GM23338 (cell line): ENCODE measurements around the gene TMEM62. TPM values are rescaled to one million over a fixed set of nuclear protein-coding genes. Genes with fewer than 3 reads are reported as not detected.

Source experiments
- ATAC-seq: fragments of 200-7000 bp; cut with Tn5 transposase; 3 replicates; pipeline ENCODE4 v1.9.1; 2020
- DNase-seq: peaks from one replicate; pipeline ENCODE4 v3.0.0-alpha.2; 2015; ENCODE audit warnings: low spot score
- H2AFZ ChIP-seq: fragments of 200-600 bp; sonication (generic); 2 replicates; pipeline ENCODE4 v1.8.0; 2016; ENCODE audit warnings: antibody characterized with exemption, mild to moderate bottlenecking, moderate library complexity
- H3F3A ChIP-seq: fragments of 200-600 bp; sonication (generic); replicated peaks from 2 replicates; pipeline ENCODE4 v1.8.0; 2017; ENCODE audit warnings: antibody characterized with exemption, mixed run types, low read depth
- H3K27ac ChIP-seq: fragments of 200-600 bp; sonication (generic); 2 replicates; pipeline ENCODE4 v1.6.1; 2016; ENCODE audit warnings: low read depth
- H3K27me3 ChIP-seq: fragments of 200-600 bp; sonication (generic); 2 replicates; pipeline ENCODE4 v1.8.0; 2016; ENCODE audit warnings: mild to moderate bottlenecking, mixed run types, moderate library complexity; ENCODE audit not compliant: insufficient read depth
- H3K36me3 ChIP-seq: fragments of 200-600 bp; sonication (generic); 2 replicates; pipeline ENCODE4 v1.8.0; 2016; ENCODE audit warnings: mild to moderate bottlenecking; ENCODE audit not compliant: insufficient read depth
- H3K4me1 ChIP-seq: fragments of 200-600 bp; sonication (generic); 2 replicates; pipeline ENCODE4 v1.8.0; 2016; ENCODE audit warnings: mild to moderate bottlenecking, moderate library complexity; ENCODE audit not compliant: insufficient read depth
- H3K4me2 ChIP-seq: fragments of 200-600 bp; sonication (generic); 2 replicates; pipeline ENCODE4 v1.7.1; 2017; ENCODE audit warnings: mixed run types
- H3K4me3 ChIP-seq: fragments of 200-600 bp; sonication (generic); 2 replicates; pipeline ENCODE4 v1.6.1; 2016; ENCODE audit warnings: mixed run types
- H3K79me2 ChIP-seq: fragments of 200-600 bp; sonication (generic); replicated peaks from 2 replicates; pipeline ENCODE4 v1.8.0; 2017; ENCODE audit warnings: mild to moderate bottlenecking; ENCODE audit not compliant: insufficient read depth
- H3K9me2 ChIP-seq: fragments of 200-600 bp; sonication (generic); 2 replicates; pipeline ENCODE4 v1.8.0; 2017; ENCODE audit not compliant: insufficient read depth
- H4K20me1 ChIP-seq: fragments of 200-600 bp; sonication (generic); replicated peaks from 2 replicates; pipeline ENCODE4 v1.8.0; 2017; ENCODE audit warnings: mild to moderate bottlenecking; ENCODE audit not compliant: insufficient read depth
- H3K27ac Mint-ChIP-seq: 2 replicates; pipeline ENCODE4 v1.8.0; 2020; ENCODE audit warnings: inconsistent platforms, mild to moderate bottlenecking, moderate library complexity, mixed read lengths
- H3K27me3 Mint-ChIP-seq: 3 replicates; pipeline ENCODE4 v1.8.0; 2022; ENCODE audit warnings: low read depth, mild to moderate bottlenecking, moderate library complexity, mixed read lengths, inconsistent platforms; ENCODE audit not compliant: insufficient read depth, poor library complexity
- H3K36me3 Mint-ChIP-seq: 3 replicates; pipeline ENCODE4 v1.8.0; 2021; ENCODE audit warnings: low read depth, mild to moderate bottlenecking, inconsistent platforms, moderate library complexity, mixed read lengths
- H3K4me1 Mint-ChIP-seq: 3 replicates; pipeline ENCODE4 v1.8.0; 2020; ENCODE audit warnings: mild to moderate bottlenecking, inconsistent platforms, mixed read lengths
- H3K4me3 Mint-ChIP-seq: 3 replicates; pipeline ENCODE4 v1.8.0; 2021; ENCODE audit warnings: moderate library complexity, mild to moderate bottlenecking, inconsistent platforms, mixed read lengths
- H3K9me3 Mint-ChIP-seq: 3 replicates; pipeline ENCODE4 v1.8.0; 2020; ENCODE audit warnings: moderate library complexity, mild to moderate bottlenecking, inconsistent platforms, mixed read lengths
- CREB1 ChIP-seq: fragments of 250-450 bp; sonication (Bioruptor Pico); IDR thresholded peaks from 2 replicates; pipeline ENCODE4 v1.5.0; 2020; ENCODE audit warnings: low read depth, mild to moderate bottlenecking, moderate library complexity
- CTCF ChIP-seq, 2 experiments: fragments of 200-600 bp in 1 of 2; sonication (generic) in 1 of 2; conservative IDR thresholded peaks; 2 replicates each; pipeline versions ENCODE4 v1.5.1 to v1.6.1; 2016 to 2017; ENCODE audit warnings: antibody characterized with exemption in 2 of 2, low read depth in 2 of 2, mild to moderate bottlenecking in 2 of 2, moderate library complexity in 1 of 2
- EZH2 ChIP-seq: fragments of 200-600 bp; sonication (generic); IDR thresholded peaks from one replicate; pipeline ENCODE4 v1.8.0; 2017; ENCODE audit warnings: antibody characterized with exemption, mild to moderate bottlenecking, low read depth; ENCODE audit not compliant: unreplicated experiment
- EZH2phosphoT487 ChIP-seq: fragments of 200-600 bp; sonication (generic); IDR thresholded peaks from one replicate; pipeline ENCODE4 v1.8.1; 2018; ENCODE audit warnings: antibody characterized with exemption; ENCODE audit not compliant: unreplicated experiment
- JUNB ChIP-seq: IDR thresholded peaks from one replicate; pipeline ENCODE4 v1.6.1; 2016; ENCODE audit warnings: antibody characterized with exemption; ENCODE audit not compliant: unreplicated experiment
- NANOG ChIP-seq: IDR thresholded peaks from 2 replicates; pipeline ENCODE4 v1.6.1; 2016; ENCODE audit warnings: antibody characterized with exemption, borderline replicate concordance
- POLR2AphosphoS5 ChIP-seq: IDR thresholded peaks from 2 replicates; pipeline ENCODE4 v1.6.1; 2016; ENCODE audit warnings: antibody characterized with exemption, low read depth
- REST ChIP-seq: IDR thresholded peaks from one replicate; pipeline ENCODE4 v1.6.1; 2018; ENCODE audit warnings: antibody characterized with exemption; ENCODE audit not compliant: unreplicated experiment
- ZNF114 ChIP-seq: fragments of 250-450 bp; sonication (Bioruptor Pico); IDR thresholded peaks from 2 replicates; pipeline ENCODE4 v1.5.0; 2020; ENCODE audit warnings: mild to moderate bottlenecking, moderate library complexity
- ZNF462 ChIP-seq: fragments of 250-450 bp; sonication (Bioruptor Pico); IDR thresholded peaks from 2 replicates; pipeline ENCODE4 v1.5.0; 2020; ENCODE audit warnings: mild to moderate bottlenecking, moderate library complexity
- polyA plus RNA-seq: library from polyadenylated mRNA; unstranded; fragments of >200 nt; fragmentation: Nextera tagmentation; extraction: Ambion mirVana; gene quantifications from 2 replicates; pipeline ENCODE4 v1.2.1, GENCODE V29; 2016
- total RNA-seq: library from RNA; depleted of rRNA; stranded (reverse); fragments of >200 nt; shearing (Covaris generic); gene quantifications from 2 replicates; pipeline ENCODE4 v1.2.3, GENCODE V29; 2014

The TMEM62 gene
- total and polyA plus RNA-seq, 2 experiments from 2014 or later = 3.4 to 14.3 TPM

DNA sequence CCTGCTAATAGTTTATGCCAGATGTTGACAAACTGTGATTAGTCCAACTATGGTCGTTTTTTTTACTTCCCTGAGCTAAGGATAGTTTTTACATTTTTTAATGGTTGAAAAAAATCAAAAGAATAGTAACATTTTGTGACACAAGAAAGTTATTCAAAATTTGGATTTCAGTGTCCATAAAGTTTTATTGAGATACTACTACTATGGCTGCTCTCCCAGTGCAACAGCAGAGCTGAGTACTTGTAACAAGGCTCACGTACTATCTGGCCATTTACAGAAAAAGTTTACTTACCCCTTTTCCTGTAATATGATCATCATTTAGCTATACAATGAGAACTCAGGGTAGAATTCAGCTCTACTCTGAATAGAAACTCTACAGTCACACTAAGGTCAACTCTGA is 11.5 kb upstream of the TMEM62 start:
- Histone ChIP-seq H3K36me3 (no peaks in the 10 kb centered on the region), H2AFZ (no peak overlapping the region), H3K4me3 (no peak overlapping the region), H3K9me2 (no peaks in the 10 kb centered on the region), H3K4me2 (no peak overlapping the region), H4K20me1 (no peaks in the 10 kb centered on the region), H3K27me3 (peaks cover 20% of the 10 kb centered on the region), H3K27ac (no peak overlapping the region), H3K4me1 (no peaks in the 10 kb centered on the region), H3K79me2 (no peaks in the 10 kb centered on the region), H3F3A (no peaks in the 10 kb centered on the region)
- H3K4me1 Mint-ChIP-seq = peaks cover 11% of the 10 kb centered on the region; the same call in 2 of the 3 replicates
- H3K4me3 Mint-ChIP-seq = no peak overlapping the region
- no peak overlapping the region for H3K27ac Mint-ChIP-seq
- no peak for DNase-seq
- no peak for ATAC-seq
- no peaks in the 10 kb centered on the region for H3K9me3 Mint-ChIP-seq
- H3K27me3 Mint-ChIP-seq = peaks cover 10% of the 10 kb centered on the region
- no peaks in the 10 kb centered on the region for H3K36me3 Mint-ChIP-seq
- TF ChIP-seq EZH2phosphoT487 = no peak
- no peak for TF ChIP-seq REST

- Mint-ChIP-seq H3K36me3 (no peaks in the 10 kb centered on the region), H3K4me3 (no peak overlapping the region), H3K9me3 (peaks cover 9% of the 10 kb centered on the region; the same call in 2 of the 3 replicates), H3K27me3 (peaks cover 7% of the 10 kb centered on the region), H3K27ac (no peak overlapping the region), H3K4me1 (peaks cover 11% of the 10 kb centered on the region; the same call in 2 of the 3 replicates)
- Histone ChIP-seq H3K27me3 (peaks cover 15% of the 10 kb centered on the region), H3K27ac (no peak overlapping the region), H3K79me2 (no peaks in the 10 kb centered on the region), H3K4me3 (no peak overlapping the region), H3K4me2 (no peak overlapping the region), H3K4me1 (no peaks in the 10 kb centered on the region), H3K9me2 (peaks cover 5% of the 10 kb centered on the region; the same call in 1 of the 2 replicates), H3F3A (no peaks in the 10 kb centered on the region), H4K20me1 (no peaks in the 10 kb centered on the region), H2AFZ (0 out of 2 replicates have a peak overlapping the region, but pooled peaks have one; percentile 4), H3K36me3 (no peaks in the 10 kb centered on the region)
- DNase-seq = no peak
- no peak for ATAC-seq
- TF ChIP-seq JUNB (no peak), EZH2 (no peak), NANOG (no peak), EZH2phosphoT487 (no peak), ZNF462 (CRISPR knock-in tag) (no peak), POLR2AphosphoS5 (no peak), CTCF (conservative IDR thresholded peaks at IDR 0.05; ENCODE audit: low read depth in 2 of 2) (no peak), ZNF114 (CRISPR knock-in tag) (no peak), CREB1 (no peak)
Observed at GRCh38 chr15:43125100-43125661, 8.2 kb upstream of the TMEM62 start.
